ENCODE measurements around the gene FBXO21.
"Not testable (repeated sequence)": the region's sequence is repeated elsewhere in the genome, so short reads cannot be mapped to it uniquely, and the experiment has no call there.

The FBXO21 gene

DNA sequence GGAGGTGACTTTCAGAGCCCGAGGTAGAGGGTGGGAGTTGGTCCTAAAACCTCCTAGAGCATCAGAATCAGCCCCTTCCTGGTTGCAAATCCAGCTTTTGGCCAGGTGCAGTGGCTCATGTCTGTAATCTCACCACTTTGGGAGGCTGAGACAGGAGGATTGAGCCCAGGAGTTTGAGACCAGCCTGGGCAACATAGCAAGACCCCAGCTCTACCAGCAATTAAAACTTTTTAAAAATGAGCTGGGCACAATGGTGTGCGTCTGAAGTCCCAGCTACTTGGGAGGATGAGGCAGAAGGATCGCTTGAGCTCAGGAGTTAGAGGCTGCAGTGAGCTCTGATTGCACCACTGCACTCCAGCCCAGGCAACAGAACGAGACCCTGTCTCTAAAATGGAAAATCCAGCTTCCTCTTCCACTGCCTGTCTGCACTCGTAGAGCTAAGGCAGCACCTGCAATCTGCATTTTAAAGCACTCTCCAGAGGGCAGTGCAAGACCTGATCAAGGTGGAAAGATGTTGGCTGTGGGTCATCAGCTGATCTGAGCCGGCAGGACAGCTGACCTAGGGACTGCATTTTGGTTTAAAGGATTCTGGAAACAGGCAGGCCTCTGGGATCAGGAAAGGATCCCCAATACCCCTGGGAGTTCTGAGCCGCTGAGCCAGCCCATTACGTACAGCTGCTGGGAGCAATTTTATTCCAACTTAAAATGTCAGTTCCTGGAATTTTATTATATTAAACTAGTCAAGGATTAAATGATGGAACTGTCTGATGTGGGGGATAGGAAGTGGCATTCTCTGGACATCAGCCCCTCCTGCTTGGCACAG, 89.2 kb downstream of the FBXO21 start:
- no peak for DNase-seq

DNA sequence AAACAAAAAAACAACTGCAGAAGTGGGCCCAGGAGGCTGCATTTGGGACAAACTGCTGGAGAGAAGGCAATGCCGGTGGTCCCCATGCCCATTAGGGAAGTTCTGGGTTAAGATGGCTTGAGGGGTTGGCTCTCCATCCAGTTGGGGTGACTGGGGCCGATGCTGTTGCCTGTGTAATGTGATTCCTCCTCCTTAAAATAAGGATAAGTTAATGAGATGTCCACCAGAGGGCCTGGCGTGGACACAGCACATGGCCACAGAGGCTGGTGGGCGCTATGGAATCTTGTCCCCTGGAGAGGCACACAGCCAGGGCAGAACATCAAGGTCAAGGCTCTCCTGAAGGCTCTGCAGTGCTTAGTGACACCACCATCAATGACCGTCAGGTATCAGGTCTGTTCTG, 90.0 kb downstream of the FBXO21 start:
- DNase-seq, result no peak

DNA sequence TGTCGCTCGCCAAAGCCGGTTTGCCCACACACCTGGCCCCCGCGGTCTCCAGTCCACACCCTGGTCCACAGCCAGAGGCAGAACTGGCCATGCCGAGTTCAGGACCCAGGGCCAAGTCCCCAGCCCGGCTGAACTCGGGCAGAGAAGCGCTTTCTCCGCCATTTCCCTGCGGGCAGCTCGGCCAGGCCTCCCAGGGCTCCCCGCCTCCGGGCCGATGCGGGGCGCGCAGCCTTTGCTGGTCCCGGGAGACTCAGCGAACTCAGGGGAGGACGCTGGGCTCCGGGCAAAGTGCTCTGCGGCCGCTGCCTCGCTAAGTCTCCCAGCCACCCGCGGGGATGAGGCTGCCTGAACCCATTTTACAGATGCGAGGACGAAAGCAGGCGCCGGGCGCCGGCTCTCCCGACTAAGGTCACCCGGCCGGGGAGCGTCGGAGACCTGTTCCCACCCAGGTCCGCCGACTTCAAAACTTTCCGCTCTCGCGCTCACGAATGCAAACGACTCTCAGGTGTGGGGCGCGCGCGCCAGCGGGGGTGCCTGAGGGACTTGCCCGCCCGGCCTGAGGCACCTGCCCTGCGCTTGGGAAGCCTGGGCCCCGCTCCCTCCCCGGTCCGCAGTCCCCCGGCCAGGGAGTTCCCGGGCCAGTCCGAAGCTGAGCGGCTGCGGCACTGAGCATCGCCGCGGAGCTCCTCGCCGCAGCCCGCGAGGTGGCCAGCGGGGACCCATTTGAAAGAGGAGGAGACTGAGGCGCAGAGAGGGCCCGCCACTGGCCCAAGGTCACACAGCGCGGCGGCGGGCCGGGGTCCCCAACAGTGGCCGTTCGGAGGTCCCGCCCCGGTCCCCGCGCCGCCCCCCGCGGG, 91.7 kb downstream of the FBXO21 start:
- DNase-seq, result peak; percentile 13

DNA sequence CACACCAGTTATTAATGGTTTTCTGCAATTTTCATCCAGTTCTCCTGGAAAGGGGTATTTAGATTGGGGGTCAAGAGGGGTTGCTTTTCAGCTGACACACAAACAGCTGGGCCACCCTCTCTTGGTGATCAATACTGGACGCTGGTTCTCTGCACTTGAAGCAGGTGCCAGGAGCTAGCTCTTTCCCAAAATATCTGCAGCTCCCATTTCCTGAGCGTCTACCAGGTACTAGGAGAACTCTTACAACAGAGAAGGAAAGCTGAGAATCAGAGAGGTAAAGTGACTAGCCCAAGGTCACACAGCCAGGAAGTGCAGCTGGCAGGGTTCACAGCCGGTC, 92.3 kb downstream of the FBXO21 start:
- DNase-seq, result no peak

DNA sequence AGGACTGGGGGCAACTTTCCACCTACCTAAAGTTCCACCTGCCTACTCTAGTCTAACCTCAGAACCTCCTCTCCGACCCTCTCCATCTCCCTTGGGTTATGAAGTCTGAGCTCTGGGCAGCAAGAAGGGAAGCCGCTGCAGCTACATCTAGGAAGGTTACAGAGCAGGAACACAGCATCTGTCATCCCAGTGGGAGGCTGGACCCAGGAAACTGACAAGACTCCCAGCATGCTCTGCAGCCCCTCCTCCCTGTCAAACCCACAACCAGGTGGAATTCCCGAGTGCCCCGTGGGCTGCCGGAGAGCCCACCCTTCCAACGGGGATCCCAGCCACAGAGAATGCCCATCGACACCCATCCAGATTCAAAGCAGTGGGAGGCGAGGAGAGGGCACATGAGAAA, 93.1 kb downstream of the FBXO21 start:
- no peak for DNase-seq

DNA sequence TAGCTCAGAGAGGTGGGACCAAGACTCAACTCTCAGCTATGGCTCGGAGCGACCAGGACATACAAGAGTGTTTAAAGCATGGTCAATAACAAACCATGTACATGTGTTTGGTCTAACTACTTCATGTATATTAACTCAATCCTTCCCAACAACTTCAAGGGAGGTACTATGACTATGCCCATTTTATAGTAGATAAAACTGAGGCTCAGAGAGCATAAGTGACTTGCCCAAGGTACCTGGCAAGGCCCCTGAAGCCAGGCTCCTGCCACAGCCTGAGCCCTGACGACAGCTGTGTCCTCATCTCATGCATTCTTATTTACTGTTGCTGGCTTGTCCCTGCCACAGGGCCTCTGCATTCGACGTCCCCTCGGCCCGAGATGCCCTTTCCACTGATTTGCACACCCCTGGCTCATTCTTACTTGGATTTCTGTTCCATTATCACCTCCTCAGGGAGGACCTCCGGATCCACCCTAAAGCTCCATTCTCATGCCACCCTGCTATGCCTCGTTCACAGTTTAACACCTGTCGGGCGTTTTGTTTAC, 93.7 kb downstream of the FBXO21 start:
- no peak for DNase-seq

DNA sequence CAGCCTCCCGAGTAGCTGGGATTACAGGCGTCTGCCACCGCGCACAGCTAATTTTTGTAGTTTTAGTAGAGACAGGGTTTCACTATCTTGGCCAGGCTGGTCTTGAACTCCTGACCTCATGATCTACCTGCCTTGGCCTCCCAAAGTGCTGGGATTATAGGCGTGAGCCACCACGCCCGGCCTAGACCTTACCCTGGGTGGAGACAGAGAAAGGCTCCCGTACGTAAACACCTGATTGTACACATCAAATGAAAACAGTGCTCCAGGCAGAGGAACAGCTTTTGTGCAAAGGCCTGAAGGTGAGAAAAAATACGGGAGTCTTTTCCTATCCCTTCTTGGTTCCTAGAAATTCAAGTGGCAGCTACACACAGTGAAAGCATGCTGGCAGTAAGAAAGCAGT, 95.1 kb downstream of the FBXO21 start:
- DNase-seq, result not testable (repeated sequence)

DNA sequence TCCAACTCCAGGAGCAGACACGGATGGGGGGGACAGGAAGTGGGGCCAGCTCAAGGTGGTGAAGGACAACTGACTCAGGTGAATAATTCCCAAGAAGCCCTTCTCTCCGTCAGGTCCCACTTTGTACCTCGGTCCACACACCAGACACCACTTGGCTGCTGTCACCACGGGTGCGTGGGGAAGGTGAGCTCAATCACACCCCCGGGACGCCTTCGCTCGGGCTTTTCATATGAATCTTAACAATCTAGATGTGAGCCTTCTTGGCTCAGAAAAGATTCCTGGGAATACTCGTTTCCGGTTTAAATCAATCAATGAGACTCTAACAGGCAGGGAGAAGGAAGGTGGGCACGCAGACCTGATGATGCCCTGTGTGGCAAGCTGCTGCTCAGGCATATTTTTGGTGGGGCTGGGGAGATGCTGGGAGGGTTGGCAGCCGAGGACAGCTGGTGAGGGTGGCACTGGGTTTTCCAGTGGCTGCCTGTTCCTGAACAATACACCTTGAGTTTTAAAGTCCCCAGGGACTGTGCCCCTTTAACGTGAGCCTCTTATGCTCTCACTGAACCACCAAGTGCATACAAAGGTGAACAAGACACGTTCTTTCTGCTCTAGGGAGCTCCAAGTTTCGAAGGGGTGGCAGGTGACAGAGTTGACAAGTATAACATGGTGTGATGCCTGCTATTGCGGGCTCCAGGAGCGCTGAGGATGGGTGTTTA, 96.2 kb downstream of the FBXO21 start:
- DNase-seq, result no peak

DNA sequence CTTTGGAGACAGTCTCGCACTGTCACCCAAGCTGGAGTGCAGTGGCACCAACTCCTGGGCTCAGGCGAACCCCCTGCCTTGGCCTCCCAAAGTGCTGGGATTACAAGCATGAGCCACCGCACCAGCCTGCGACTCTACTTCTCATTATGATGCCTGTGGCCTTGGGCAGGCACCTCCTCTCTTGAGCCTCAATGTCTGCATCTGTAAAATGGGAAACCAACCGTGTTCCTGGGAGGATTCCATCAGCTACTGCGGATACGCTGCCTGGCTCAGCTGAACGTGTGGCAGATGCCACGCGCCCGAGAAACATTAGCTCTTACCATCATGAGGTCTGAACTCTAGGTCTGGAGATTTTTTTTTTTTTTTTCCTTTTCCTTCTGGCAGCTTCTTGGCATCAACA, 96.8 kb downstream of the FBXO21 start:
- DNase-seq, result no peak

DNA sequence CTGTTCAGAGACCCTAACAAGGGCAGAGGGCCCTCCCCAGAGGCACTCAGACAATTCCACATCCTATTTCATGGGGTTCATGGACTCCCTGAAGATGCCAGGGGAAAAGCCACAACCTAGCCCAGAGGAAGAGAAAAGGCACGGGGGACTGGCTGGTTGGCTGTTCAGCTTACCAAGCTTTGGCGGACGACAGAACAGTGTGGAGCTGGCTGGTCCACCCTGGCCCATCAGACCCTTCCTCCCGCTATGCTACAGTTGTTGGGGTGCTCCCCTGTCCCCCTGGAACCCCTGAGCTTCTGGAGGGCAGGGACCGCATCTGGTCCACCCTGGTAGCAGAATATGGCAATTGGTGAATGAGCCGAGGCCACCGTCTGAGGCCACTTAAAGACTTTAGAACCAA, 97.4 kb downstream of the FBXO21 start:
- no peak for DNase-seq

DNA sequence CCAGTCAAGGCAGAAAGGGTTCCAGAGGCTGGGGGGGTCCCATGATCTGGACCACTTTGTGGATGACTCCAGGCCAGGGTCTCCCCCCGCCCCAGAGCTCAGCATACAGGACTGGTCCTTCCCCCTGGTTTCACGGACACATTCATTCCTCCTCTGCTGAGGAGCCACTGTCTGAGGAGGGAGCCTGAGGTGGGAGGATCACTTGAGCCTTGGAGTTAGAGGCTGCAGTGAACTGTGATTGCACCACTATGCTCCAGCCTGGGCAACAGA, 97.8 kb downstream of the FBXO21 start:
- DNase-seq, result no peak

Data from CD4-positive, alpha-beta T cell treated with Interleukin-4 for 4 hours (primary cell).